Activated naive CD4-positive, alpha-beta T cell treated with anti-CD3 and anti-CD28 coated beads, Interleukin-2, amount 50 U/mL, for 24 hours (primary cell): ENCODE measurements around the gene PSMB9.

Source experiments
- H3K27ac Mint-ChIP-seq: one replicate; pipeline ENCODE4 v1.8.0; 2021; ENCODE audit warnings: mild to moderate bottlenecking, mixed read lengths
- H3K27me3 Mint-ChIP-seq: one replicate; pipeline ENCODE4 v1.8.0; 2021; ENCODE audit warnings: mixed read lengths
- H3K36me3 Mint-ChIP-seq: one replicate; pipeline ENCODE4 v1.8.0; 2021; ENCODE audit warnings: mixed read lengths
- H3K4me1 Mint-ChIP-seq: one replicate; pipeline ENCODE4 v1.8.0; 2021; ENCODE audit warnings: mixed read lengths
- H3K4me3 Mint-ChIP-seq: one replicate; pipeline ENCODE4 v1.8.0; 2021; ENCODE audit warnings: mild to moderate bottlenecking, mixed read lengths
- H3K9me3 Mint-ChIP-seq: one replicate; pipeline ENCODE4 v1.8.0; 2021; ENCODE audit warnings: mixed read lengths

The PSMB9 gene

DNA sequence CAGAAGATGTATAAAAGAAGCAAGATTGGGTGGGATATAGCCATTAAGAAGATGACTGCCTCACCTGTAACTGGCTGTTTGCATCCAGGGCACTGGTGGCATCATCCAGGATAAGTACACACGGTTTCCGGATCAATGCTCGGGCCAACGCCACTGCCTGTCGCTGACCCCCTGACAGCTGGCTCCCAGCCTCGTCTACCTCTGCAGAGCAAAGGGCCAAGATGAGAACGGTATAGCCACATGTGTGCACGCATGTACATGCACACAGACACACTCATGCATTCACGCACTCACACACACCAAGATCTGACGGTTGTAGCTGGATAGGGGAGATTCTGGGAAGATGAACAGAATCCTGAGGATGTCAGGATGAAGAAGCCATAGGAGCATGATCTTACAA, 7.0 kb upstream of the PSMB9 start:
- H3K9me3 Mint-ChIP-seq = no peaks in the 10 kb centered on the region
- H3K27ac Mint-ChIP-seq = peak overlapping the region; percentile 85
- H3K27me3 Mint-ChIP-seq = no peaks in the 10 kb centered on the region
- peaks cover 71% of the 10 kb centered on the region for H3K36me3 Mint-ChIP-seq
- peaks cover 83% of the 10 kb centered on the region for H3K4me1 Mint-ChIP-seq
- H3K4me3 Mint-ChIP-seq = peak overlapping the region; percentile 99

DNA sequence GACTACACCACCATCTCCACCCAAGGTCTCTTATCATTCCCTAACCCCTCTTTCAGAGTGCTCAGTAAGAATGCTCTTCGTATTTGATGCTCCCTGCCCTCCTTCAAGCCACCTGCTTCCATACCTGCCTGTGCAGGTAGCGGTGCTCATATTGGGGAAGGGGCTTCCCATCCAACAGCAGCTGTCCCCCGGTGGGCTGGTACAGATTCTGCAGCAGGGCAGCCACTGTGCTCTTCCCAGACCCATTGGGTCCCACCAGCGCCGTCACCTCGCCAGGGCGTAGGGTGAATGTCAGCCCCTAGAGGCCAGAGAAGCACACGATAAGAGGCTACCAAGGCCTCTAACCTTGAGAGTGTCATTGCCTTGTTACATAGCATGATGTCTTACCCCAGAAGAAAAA, 6.2 kb upstream of the PSMB9 start:
- Mint-ChIP-seq H3K36me3 (peaks cover 73% of the 10 kb centered on the region), H3K4me1 (peaks cover 78% of the 10 kb centered on the region), H3K27ac (peak overlapping the region; percentile 85), H3K4me3 (peak overlapping the region; percentile 99), H3K27me3 (no peaks in the 10 kb centered on the region), H3K9me3 (no peaks in the 10 kb centered on the region)

DNA sequence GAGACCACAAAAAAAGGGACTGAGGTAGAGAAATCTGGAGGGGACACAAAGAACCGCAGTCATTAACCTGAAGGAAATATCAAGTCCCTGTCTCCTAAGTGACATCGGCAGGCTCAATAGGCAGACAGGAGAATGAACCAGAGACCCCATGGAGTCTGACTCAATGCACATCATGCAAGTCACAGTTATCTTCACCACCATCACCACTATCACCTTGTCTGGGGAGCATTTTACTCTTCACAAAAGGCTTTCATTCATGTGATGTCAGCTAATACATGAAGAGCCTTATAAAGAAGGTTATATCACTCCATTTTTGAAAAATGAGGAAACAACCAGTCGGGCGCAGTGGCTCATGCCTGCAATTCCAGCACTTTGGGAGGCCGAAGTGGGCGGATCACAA, 4.9 kb upstream of the PSMB9 start:
- Mint-ChIP-seq H3K4me1 (peaks cover 73% of the 10 kb centered on the region), H3K27me3 (no peaks in the 10 kb centered on the region), H3K9me3 (no peaks in the 10 kb centered on the region), H3K4me3 (peak overlapping the region; percentile 99), H3K36me3 (peaks cover 68% of the 10 kb centered on the region), H3K27ac (peak overlapping the region; percentile 85)

DNA sequence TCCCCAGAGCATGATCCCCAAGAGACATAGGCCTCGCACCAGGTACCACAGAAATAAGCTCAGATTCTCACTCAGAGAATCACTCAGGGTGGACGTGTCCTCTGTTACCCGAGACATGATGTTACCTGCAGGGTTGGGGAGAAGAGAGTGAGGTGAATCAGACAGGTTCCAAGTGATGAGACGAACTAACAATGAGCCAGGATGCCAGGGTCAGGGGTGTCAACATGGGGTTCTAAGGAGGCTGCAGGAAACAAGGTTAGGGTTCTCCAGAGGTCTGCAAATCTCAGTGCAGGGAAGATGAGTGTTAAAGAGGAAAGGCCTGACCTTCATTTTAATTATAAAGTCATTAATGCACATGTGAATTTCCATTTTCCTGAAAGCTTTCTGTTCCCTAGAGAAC, 3.0 kb upstream of the PSMB9 start:
- Mint-ChIP-seq H3K27ac (peak overlapping the region; percentile 99), H3K9me3 (no peaks in the 10 kb centered on the region), H3K36me3 (peaks cover 62% of the 10 kb centered on the region), H3K4me1 (peaks cover 69% of the 10 kb centered on the region), H3K4me3 (peak overlapping the region; percentile 100), H3K27me3 (no peaks in the 10 kb centered on the region)

DNA sequence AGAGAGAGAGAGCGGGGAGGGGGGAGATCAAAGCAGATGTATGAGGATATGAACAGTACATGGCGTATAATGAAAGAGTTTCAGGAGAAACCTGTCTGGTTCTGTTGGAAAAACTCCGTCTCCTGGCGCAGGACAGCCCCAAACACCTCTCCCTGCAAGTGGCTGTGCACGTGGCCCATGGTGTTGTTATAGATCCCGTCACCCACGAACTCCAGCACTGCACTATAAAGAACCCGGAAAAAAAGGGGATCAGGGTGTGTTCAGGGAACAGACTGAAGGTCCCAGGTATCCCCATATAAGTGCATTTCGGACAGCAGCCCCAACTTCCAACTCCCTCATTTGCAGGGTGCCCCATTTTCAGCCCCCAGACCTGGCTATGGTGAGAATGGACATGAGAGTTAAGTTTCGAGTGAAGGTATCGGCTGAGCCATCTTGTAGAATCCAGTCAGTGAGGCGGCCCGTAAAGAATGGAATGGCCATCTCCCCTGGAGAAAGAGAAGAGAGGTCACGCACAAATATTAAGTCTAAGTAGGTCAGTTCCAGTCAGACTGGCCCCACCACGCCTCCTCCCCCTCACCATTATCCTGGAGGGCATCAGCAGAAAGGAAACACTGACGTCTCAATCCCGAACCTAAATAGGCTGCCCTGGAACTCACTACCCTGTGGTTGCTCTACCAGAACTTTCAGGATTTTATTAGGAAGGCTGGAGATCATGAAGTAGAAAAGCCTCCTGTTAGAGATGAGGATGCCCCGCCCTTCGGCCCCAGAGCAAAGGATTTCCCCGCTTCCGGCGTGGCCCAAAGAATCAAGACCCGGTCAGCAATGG, 1.8 kb upstream of the PSMB9 start:
- Mint-ChIP-seq H3K27ac (peak overlapping the region; percentile 99), H3K4me1 (peaks cover 67% of the 10 kb centered on the region), H3K9me3 (no peaks in the 10 kb centered on the region), H3K36me3 (peaks cover 58% of the 10 kb centered on the region), H3K4me3 (peak overlapping the region; percentile 100), H3K27me3 (no peaks in the 10 kb centered on the region)

DNA sequence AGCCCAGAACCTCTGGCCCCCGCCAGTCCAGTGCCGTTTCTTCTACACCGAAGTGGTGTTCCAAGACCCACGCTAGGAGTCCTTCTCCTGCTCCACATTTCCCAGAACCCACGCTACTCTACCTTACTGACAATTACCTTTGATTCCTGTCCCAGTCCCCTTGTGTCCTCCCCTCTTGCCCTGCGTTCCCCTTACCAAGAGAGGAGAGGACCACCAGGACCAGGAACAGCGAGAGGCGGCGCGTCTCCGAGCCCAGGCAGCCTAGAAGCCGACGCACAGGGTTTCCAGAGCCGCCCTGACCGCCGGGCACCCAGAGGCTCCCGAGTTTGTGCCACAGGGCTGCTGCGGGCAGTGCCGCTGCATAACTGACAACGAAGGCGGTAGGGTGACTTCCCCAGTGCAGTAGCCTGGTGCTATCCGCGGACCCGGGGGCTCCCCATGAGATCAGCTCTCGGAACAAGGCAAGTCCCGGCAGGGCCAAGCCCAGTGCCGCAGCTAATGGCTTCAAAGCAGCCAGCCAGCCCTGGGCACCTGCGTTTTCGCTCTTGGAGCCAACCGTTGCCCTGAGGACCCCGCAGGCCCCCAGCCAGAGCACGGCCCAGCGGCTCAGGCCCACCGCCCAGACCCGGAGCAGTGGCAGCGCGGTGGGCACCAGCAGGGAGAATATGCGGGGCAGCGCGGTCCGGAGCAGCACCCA, 1.0 kb upstream of the PSMB9 start:
- Mint-ChIP-seq H3K27ac (peak overlapping the region; percentile 99), H3K27me3 (no peaks in the 10 kb centered on the region), H3K9me3 (no peaks in the 10 kb centered on the region), H3K4me1 (peaks cover 67% of the 10 kb centered on the region), H3K36me3 (peaks cover 56% of the 10 kb centered on the region), H3K4me3 (peak overlapping the region; percentile 100)

DNA sequence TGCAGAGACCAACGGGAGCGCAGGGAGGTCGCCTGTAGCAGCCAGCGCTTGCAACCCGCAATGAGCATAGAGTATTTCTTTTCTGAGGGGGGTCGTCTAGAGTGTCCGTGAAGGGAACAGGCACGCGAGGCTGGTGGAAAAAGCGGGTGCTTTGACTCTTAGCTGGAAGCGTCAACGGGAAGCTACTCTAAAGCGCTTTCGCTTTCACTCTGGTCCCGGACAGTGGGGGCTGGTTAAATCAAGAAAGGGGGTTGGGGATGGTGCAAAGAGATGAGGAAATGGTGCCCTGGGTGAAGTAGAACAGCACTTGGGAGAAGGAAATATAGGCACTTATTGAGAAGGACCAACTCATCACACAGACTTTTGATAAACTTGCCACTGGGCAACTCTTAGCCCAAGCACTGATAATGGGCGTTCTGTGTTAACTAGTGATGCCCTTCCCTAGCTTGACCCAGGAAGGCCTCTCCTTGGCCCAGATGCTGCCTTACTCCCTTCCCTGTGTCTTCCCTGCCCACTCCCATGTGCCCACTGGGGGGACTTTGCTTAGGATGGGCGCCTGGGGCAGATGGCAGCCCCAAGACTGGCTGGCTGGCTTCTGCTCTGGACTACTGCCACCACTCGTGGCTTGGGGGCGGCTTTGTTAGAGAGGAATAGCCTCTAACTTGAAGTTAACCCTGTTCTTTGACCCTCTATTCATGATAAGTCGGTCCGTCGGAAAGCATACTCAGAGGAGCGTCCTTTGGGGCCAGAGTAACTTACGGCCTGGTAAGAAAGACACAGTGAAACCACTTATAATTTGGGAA, 585 bp downstream of the PSMB9 start:
- Mint-ChIP-seq H3K4me1 (peaks cover 69% of the 10 kb centered on the region), H3K36me3 (peaks cover 54% of the 10 kb centered on the region), H3K27me3 (no peaks in the 10 kb centered on the region), H3K4me3 (peak overlapping the region; percentile 100), H3K9me3 (no peaks in the 10 kb centered on the region), H3K27ac (peak overlapping the region; percentile 98)

DNA sequence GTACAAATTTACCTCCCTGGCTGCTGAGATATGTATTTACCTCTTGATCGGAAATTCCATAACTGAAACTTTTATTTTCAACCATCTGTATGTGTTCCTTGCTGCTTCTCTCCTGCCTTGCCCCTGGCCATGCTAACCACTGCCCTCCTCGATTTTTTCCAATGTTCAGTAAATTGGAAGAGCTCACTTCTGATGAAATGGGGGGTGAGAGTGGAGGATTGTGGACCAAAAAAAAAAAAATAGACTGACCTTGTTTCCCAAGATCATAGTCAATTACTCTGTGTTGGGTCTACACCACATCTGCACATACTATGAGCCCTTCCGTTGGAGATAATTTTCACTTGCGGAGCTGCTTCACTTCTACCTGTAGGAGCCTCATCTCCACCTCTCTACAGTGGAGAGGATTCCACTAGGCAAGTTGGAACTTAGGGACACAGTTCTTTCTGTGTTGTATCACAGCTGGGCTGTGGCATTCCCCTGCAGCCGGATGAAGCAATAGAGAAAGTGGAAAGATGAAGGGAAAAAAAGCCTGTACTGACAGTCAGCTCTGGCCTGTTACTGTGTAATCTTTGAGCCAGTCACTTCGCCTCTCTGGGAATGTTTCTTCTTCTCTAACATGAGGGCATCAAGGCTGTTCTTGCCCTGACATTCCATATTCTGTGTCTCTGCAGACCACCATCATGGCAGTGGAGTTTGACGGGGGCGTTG, 1.6 kb downstream of the PSMB9 start:
- H3K36me3 Mint-ChIP-seq = peaks cover 49% of the 10 kb centered on the region
- H3K27me3 Mint-ChIP-seq = no peaks in the 10 kb centered on the region
- H3K4me1 Mint-ChIP-seq = peaks cover 66% of the 10 kb centered on the region
- no peaks in the 10 kb centered on the region for H3K9me3 Mint-ChIP-seq
- H3K4me3 Mint-ChIP-seq = peak overlapping the region; percentile 100
- H3K27ac Mint-ChIP-seq = peak overlapping the region; percentile 98

DNA sequence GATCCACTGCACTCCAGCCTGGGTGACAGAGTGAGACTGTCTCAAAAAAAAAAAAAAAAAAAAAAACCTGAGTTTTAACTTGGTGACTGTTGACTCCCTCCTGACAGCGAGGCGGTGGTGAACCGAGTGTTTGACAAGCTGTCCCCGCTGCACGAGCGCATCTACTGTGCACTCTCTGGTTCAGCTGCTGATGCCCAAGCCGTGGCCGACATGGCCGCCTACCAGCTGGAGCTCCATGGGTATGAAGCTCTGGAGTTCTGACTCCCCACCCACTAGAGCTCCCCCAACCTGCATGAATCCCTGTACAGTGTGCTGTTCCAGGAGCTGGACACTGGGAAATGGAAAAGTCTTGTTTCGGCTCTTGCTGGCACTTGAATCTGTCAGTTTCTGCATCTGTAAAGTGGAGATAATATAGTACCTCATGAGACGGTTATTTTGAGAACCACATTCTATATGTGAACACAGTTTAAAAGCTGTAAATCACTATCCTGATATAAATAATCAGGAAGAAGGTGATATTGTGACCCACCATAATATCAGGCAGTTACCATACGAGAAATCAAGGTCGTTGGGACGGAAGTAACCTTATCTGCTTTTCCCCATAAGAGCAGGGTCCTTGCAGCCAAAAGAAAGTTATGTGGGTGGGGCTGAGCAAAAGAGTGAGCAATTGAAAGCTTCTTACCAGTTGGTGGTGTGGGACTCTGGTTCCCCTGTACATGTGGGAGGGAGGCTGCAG, 3.3 kb downstream of the PSMB9 start:
- H3K4me3 Mint-ChIP-seq = peak overlapping the region; percentile 15
- H3K27ac Mint-ChIP-seq = peak overlapping the region; percentile 68
- peaks cover 35% of the 10 kb centered on the region for H3K36me3 Mint-ChIP-seq
- H3K9me3 Mint-ChIP-seq = no peaks in the 10 kb centered on the region
- peaks cover 56% of the 10 kb centered on the region for H3K4me1 Mint-ChIP-seq
- H3K27me3 Mint-ChIP-seq = no peaks in the 10 kb centered on the region

DNA sequence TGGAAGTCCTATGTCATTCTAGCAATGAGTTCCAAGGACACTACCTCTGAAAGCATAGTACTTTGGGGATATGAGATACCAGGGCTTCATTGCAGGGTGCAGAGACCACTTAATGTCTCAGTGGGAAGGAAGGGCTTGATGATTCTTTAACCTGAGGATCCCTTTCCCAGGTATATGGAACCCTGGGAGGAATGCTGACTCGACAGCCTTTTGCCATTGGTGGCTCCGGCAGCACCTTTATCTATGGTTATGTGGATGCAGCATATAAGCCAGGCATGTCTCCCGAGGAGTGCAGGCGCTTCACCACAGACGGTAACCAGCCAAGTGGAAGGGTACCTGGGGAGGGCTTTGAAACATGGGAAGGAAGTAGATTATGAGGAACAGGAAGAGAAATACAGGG, 4.2 kb downstream of the PSMB9 start:
- Mint-ChIP-seq H3K27me3 (no peaks in the 10 kb centered on the region), H3K36me3 (peaks cover 31% of the 10 kb centered on the region), H3K9me3 (no peaks in the 10 kb centered on the region), H3K4me3 (no peak overlapping the region), H3K27ac (peak overlapping the region; percentile 88), H3K4me1 (peaks cover 56% of the 10 kb centered on the region)

DNA sequence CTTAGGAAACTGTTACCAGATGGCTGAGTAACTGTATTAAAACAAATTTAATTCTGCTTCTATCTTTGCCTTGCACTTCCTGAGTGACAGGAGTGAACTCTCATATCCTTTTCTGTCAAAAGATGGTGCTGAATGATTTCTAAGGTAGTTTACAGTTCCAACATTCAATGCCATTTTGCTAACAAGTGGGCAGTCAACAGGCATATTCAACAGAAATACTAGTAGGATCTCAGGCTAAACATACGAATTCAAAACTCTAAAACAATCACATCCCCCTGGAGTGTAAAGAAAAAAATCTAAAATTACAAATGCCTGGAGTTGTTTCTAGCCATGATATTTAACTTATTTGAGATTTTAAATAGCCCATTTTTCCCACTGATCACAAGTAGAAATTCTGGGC, 6.7 kb downstream of the PSMB9 start:
- H3K4me1 Mint-ChIP-seq = peaks cover 58% of the 10 kb centered on the region
- no peaks in the 10 kb centered on the region for H3K27me3 Mint-ChIP-seq
- H3K9me3 Mint-ChIP-seq = no peaks in the 10 kb centered on the region
- H3K36me3 Mint-ChIP-seq = peaks cover 28% of the 10 kb centered on the region
- H3K4me3 Mint-ChIP-seq = no peak overlapping the region
- peak overlapping the region; percentile 92 for H3K27ac Mint-ChIP-seq

DNA sequence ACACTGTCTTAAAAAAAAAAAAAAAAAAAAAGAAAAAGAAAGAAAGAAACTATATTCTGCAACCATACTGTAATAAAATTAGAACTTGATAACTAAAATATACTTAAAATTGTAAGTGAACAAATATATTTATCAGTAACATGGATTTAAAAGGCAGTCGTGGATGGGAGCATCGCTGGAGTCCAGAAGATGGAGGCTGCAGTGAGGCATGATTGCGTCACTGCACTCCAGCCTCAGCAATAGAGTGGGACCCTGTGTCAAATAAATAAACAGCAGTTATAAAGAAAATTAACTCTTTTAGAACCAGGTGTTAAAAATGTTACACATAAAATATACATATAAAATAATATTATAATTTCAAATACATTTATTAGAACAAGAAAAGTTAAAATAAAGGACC, 8.7 kb downstream of the PSMB9 start:
- H3K36me3 Mint-ChIP-seq = peaks cover 18% of the 10 kb centered on the region
- no peaks in the 10 kb centered on the region for H3K27me3 Mint-ChIP-seq
- no peak overlapping the region for H3K4me3 Mint-ChIP-seq
- peaks cover 60% of the 10 kb centered on the region for H3K4me1 Mint-ChIP-seq
- H3K9me3 Mint-ChIP-seq = no peaks in the 10 kb centered on the region
- H3K27ac Mint-ChIP-seq = peak overlapping the region; percentile 15

DNA sequence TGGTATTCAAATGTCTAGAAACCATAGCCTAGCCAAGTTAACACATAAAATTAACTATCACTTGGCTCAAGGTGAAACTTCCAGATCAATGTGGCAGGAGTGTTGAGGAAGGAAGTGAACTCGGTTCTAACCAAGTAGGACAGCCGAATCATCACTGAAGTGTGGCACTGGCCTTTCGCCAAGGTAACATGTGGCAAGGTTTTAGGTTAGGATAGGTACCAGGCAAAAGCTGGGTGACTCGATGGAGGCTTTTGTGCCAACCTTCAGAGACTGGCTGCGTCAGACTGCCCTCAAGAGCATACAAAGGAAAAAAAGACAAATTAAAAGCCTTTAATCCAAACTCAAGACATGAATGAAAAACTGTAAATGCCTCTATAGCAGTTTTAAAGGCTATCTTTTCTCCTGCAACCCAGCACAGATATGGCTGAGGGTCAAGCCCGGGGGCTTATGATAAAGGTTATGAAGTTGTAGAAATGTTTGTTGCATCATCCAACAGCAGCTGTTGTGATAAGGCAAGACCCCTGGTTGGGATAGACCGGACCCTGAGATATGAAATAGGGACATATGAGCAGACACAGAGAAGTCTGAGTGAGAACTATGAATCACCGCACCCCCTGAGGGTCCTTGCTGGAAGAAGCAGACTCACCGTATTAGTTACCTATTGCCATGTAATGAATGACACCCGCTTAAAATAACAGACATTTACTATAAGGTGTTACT, 11.9 kb downstream of the PSMB9 start:
- Mint-ChIP-seq H3K4me3 (no peak overlapping the region), H3K27ac (peak overlapping the region; percentile 90), H3K27me3 (no peaks in the 10 kb centered on the region), H3K36me3 (peaks cover under 1% of the 10 kb centered on the region), H3K9me3 (no peaks in the 10 kb centered on the region), H3K4me1 (peaks cover 44% of the 10 kb centered on the region)

DNA sequence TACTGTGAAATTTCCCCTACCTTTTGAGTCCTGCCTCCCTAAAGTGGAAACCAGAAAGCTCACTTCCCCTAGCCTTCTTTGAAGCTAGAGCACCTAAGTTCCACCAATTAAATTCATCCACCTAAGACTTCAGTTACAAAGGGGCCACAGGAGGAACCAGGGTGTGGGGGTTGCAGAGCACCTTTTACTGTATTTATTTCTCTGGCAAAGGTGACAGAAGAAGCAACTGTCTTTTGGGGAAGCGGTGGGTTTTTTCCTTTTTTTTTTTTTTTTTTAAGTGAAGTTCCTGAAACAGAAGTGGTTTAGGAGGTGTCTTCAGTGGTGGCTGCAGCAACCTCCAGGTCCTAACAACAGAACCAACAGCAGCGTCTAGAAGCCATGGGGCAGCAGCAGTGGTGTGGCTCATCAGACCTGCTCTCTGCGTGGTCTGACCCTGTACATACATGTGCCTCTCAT, 13.1 kb downstream of the PSMB9 start:
- Mint-ChIP-seq H3K27ac (peak overlapping the region; percentile 90), H3K27me3 (no peaks in the 10 kb centered on the region), H3K9me3 (no peaks in the 10 kb centered on the region), H3K4me3 (peak overlapping the region; percentile 30), H3K4me1 (peaks cover 40% of the 10 kb centered on the region), H3K36me3 (no peaks in the 10 kb centered on the region)
